ENCODE measurements around the gene HBQ1. TPM values are rescaled to one million over a fixed set of nuclear protein-coding genes. Genes with fewer than 3 reads are reported as not detected.
"Not testable (repeated sequence)": the region's sequence is repeated elsewhere in the genome, so short reads cannot be mapped to it uniquely, and the experiment has no call there.

Gene HBQ1
- total RNA-seq, 4 donors from 2014 or later = not detected

- Histone ChIP-seq H3K27ac (no peak overlapping the region), H3K9me3 (no peaks in the 10 kb centered on the region), H3K4me1 (peaks cover 18% of the 10 kb centered on the region), H3K27me3 (peaks cover 53% of the 10 kb centered on the region), H3K4me3 (no peak overlapping the region), H3K36me3 (no peaks in the 10 kb centered on the region)
- DNase-seq (ENCODE audit: low spot score in 2 of 2) = no peak
- WGBS = 92% methylated on average over 7 of the region's 13 CpGs
- TF ChIP-seq POLR2A (IDR thresholded peaks at IDR 0.05) = no peak
Observed at GRCh38 chr16:162271-162991, 17.8 kb upstream of the HBQ1 start.

GRCh38 chr16:163139-163538 lies 17.1 kb upstream of the HBQ1 start:
- H3K9me3 ChIP-seq; DNase-seq (ENCODE audit: low spot score in 2 of 2); H3K4me3 ChIP-seq; H3K36me3 ChIP-seq; H3K27ac ChIP-seq: not testable (repeated sequence)
- Histone ChIP-seq H3K4me1 (peaks cover 18% of the 10 kb centered on the region), H3K27me3 (peaks cover 56% of the 10 kb centered on the region)
- WGBS = 88% methylated on average over 9 of the region's 10 CpGs

- H3K9me3 ChIP-seq; H3K27ac ChIP-seq; DNase-seq (ENCODE audit: low spot score in 2 of 2); H3K4me3 ChIP-seq; H3K36me3 ChIP-seq: not testable (repeated sequence)
- Histone ChIP-seq H3K4me1 (peaks cover 18% of the 10 kb centered on the region), H3K27me3 (peaks cover 59% of the 10 kb centered on the region)
- 9% methylated on average over 2 of the region's 3 CpGs for WGBS
Observed at GRCh38 chr16:163696-164095, 16.6 kb upstream of the HBQ1 start.

- not testable (repeated sequence) for DNase-seq (ENCODE audit: low spot score in 2 of 2); H3K4me3 ChIP-seq; H3K27ac ChIP-seq; H3K36me3 ChIP-seq; H3K9me3 ChIP-seq
- no CpG with 5 or more reads among the region's 80 CpGs for WGBS
- Histone ChIP-seq H3K4me1 (peaks cover 18% of the 10 kb centered on the region), H3K27me3 (peaks cover 62% of the 10 kb centered on the region)
Observed at GRCh38 chr16:164134-164823, 16.0 kb upstream of the HBQ1 start.

GRCh38 chr16:164827-165538 lies 15.3 kb upstream of the HBQ1 start:
- no peak overlapping the region for H3K27ac ChIP-seq
- no peak for TF ChIP-seq CTCF (IDR thresholded peaks at IDR 0.05)
- no peak for TF ChIP-seq EP300 (IDR thresholded peaks at IDR 0.05)
- no peak for TF ChIP-seq POLR2A (IDR thresholded peaks at IDR 0.05)
- no peak for TF ChIP-seq POLR2AphosphoS5 (IDR thresholded peaks at IDR 0.05)
- peaks cover 18% of the 10 kb centered on the region for H3K4me1 ChIP-seq
- no peaks in the 10 kb centered on the region for H3K36me3 ChIP-seq
- DNase-seq (ENCODE audit: low spot score in 2 of 2) = no peak
- H3K27me3 ChIP-seq = peaks cover 64% of the 10 kb centered on the region
- no CpG with 5 or more reads among the region's 77 CpGs for WGBS
- H3K9me3 ChIP-seq = no peaks in the 10 kb centered on the region
- H3K4me3 ChIP-seq = peak overlapping the region; percentile 26

- WGBS = 0% methylated on average over 22 of the region's 75 CpGs
- peaks cover 68% of the 10 kb centered on the region for H3K27me3 ChIP-seq
- H3K9me3 ChIP-seq = no peaks in the 10 kb centered on the region
- TF ChIP-seq EP300 (IDR thresholded peaks at IDR 0.05) (no peak), POLR2AphosphoS5 (IDR thresholded peaks at IDR 0.05) (no peak), CTCF (IDR thresholded peaks at IDR 0.05) (no peak)
- H3K36me3 ChIP-seq = no peaks in the 10 kb centered on the region
- peaks cover 18% of the 10 kb centered on the region for H3K4me1 ChIP-seq
- H3K4me3 ChIP-seq = peak within 1 kb of the TSS; percentile 26
- no peak within 1 kb of the TSS for H3K27ac ChIP-seq
- DNase-seq (ENCODE audit: low spot score in 2 of 2) = no peak
Observed at GRCh38 chr16:165539-166374, 14.5 kb upstream of the HBQ1 start, which contains the start of gene HBM. Gene HBM (plus strand): TSS chr16:165978. CDS start chr16:165998, 20 bp downstream.

All from suprapubic skin (tissue), 4 donors.